ENCODE results near the gene OR3A2.
"Not testable (repeated sequence)": the region's sequence is repeated elsewhere in the genome, so short reads cannot be mapped to it uniquely, and the experiment has no call there.

Gene OR3A2

GRCh38 chr17:3308603-3309002, 77.5 kb downstream of the OR3A2 start:
- Histone ChIP-seq H3K79me2 (ENCODE audit: insufficient read depth, low read length) (no peaks in the 10 kb centered on the region), H3K36me3 (ENCODE audit: insufficient read depth, low read length) (no peaks in the 10 kb centered on the region), H3K27me3 (ENCODE audit: insufficient read depth, low read length) (no peaks in the 10 kb centered on the region), H3F3A (ENCODE audit: insufficient read depth, low read length) (no peaks in the 10 kb centered on the region), H2AFZ (ENCODE audit: low read length) (no peak overlapping the region), H3K27ac (ENCODE audit: low read depth, low read length, poor library complexity, severe bottlenecking) (no peak overlapping the region), H3K4me2 (ENCODE audit: low read length) (no peak overlapping the region), H3K9ac (ENCODE audit: low read length) (no peak overlapping the region), H3K9me2 (ENCODE audit: low read depth, low read length) (no peaks in the 10 kb centered on the region), H3K4me3 (ENCODE audit: low read depth, low read length, poor library complexity, severe bottlenecking) (no peak overlapping the region), H4K20me1 (ENCODE audit: insufficient read depth, low read length) (no peaks in the 10 kb centered on the region), H3K9me3 (ENCODE audit: low read length) (no peaks in the 10 kb centered on the region), H3K4me1 (ENCODE audit: insufficient read depth, low read length, severe bottlenecking) (no peaks in the 10 kb centered on the region)
- TF ChIP-seq CTCF (IDR thresholded peaks at IDR 0.05; ENCODE audit: low read length) (no peak), EZH2 (IDR thresholded peaks at IDR 0.05; ENCODE audit: borderline replicate concordance, low read length) (no peak)

DNA sequence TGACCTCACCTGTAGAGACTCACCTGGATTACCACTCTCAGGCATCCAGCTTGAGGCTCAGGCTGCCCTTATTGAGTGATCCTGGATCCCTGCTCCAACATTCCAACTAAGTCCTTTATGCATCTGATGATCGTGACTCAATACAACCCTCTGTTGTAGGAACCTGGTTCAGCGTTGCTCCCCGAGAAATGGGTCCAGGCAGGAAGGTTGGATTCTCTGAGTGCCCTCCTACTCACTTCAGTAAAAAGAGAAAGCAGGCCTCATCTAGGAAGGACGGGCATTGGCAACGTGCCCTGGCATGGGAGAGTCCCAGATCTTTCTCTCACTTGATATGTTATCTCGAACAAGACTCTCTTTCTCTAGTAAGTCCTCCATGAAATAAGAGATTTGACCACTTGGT, 87.8 kb downstream of the OR3A2 start, which contains the start of gene OR3A1:
TSS of gene OR3A1 (minus strand) at position 101 of the 400 bp plus-strand sequence. CDS start 5,778 bp downstream, outside the sequence.
- H3K4me2 ChIP-seq (ENCODE audit: low read length), result no peak within 1 kb of the TSS
- no peaks in the 10 kb centered on the region for H3F3A ChIP-seq (ENCODE audit: insufficient read depth, low read length)
- no peak within 1 kb of the TSS for H3K27ac ChIP-seq (ENCODE audit: low read depth, low read length, poor library complexity, severe bottlenecking)
- no peaks in the 10 kb centered on the region for H3K79me2 ChIP-seq (ENCODE audit: insufficient read depth, low read length)
- H3K36me3 ChIP-seq (ENCODE audit: insufficient read depth, low read length), result no peaks in the 10 kb centered on the region
- TF ChIP-seq EZH2 (IDR thresholded peaks at IDR 0.05; ENCODE audit: borderline replicate concordance, low read length) (no peak), CTCF (IDR thresholded peaks at IDR 0.05; ENCODE audit: low read length) (no peak)
- H2AFZ ChIP-seq (ENCODE audit: low read length), result no peak within 1 kb of the TSS
- no peaks in the 10 kb centered on the region for H3K9me3 ChIP-seq (ENCODE audit: low read length)
- no peak within 1 kb of the TSS for H3K4me3 ChIP-seq (ENCODE audit: low read depth, low read length, poor library complexity, severe bottlenecking)
- H3K4me1 ChIP-seq (ENCODE audit: insufficient read depth, low read length, severe bottlenecking), result no peaks in the 10 kb centered on the region
- no peaks in the 10 kb centered on the region for H4K20me1 ChIP-seq (ENCODE audit: insufficient read depth, low read length)
- no peaks in the 10 kb centered on the region for H3K27me3 ChIP-seq (ENCODE audit: insufficient read depth, low read length)
- H3K9ac ChIP-seq (ENCODE audit: low read length), result no peak within 1 kb of the TSS
- no peaks in the 10 kb centered on the region for H3K9me2 ChIP-seq (ENCODE audit: low read depth, low read length)

GRCh38 chr17:3295632-3296031, 90.5 kb downstream of the OR3A2 start:
- Histone ChIP-seq H3K9ac (ENCODE audit: low read length) (no peak overlapping the region), H3K79me2 (ENCODE audit: insufficient read depth, low read length) (no peaks in the 10 kb centered on the region), H3K36me3 (ENCODE audit: insufficient read depth, low read length) (no peaks in the 10 kb centered on the region), H3K4me1 (ENCODE audit: insufficient read depth, low read length, severe bottlenecking) (no peaks in the 10 kb centered on the region), H4K20me1 (ENCODE audit: insufficient read depth, low read length) (no peaks in the 10 kb centered on the region), H3F3A (ENCODE audit: insufficient read depth, low read length) (no peaks in the 10 kb centered on the region), H3K4me3 (ENCODE audit: low read depth, low read length, poor library complexity, severe bottlenecking) (no peak overlapping the region), H3K4me2 (ENCODE audit: low read length) (no peak overlapping the region), H3K9me2 (ENCODE audit: low read depth, low read length) (no peaks in the 10 kb centered on the region), H3K27me3 (ENCODE audit: insufficient read depth, low read length) (no peaks in the 10 kb centered on the region), H3K27ac (ENCODE audit: low read depth, low read length, poor library complexity, severe bottlenecking) (no peak overlapping the region), H3K9me3 (ENCODE audit: low read length) (no peaks in the 10 kb centered on the region), H2AFZ (ENCODE audit: low read length) (no peak overlapping the region)
- TF ChIP-seq EZH2 (IDR thresholded peaks at IDR 0.05; ENCODE audit: borderline replicate concordance, low read length) (no peak), CTCF (IDR thresholded peaks at IDR 0.05; ENCODE audit: low read length) (no peak)

- not testable (repeated sequence) for H3K27me3 ChIP-seq (ENCODE audit: insufficient read depth, low read length); H3K9me3 ChIP-seq (ENCODE audit: low read length); H3F3A ChIP-seq (ENCODE audit: insufficient read depth, low read length)
Measured at GRCh38 chr17:3293548-3293947, 92.6 kb downstream of the OR3A2 start.

More at GRCh38 chr17:3293548-3293947, 92.6 kb downstream of the OR3A2 start:
- H2AFZ ChIP-seq (ENCODE audit: low read length); H4K20me1 ChIP-seq (ENCODE audit: insufficient read depth, low read length); H3K79me2 ChIP-seq (ENCODE audit: insufficient read depth, low read length); H3K27ac ChIP-seq (ENCODE audit: low read depth, low read length, poor library complexity, severe bottlenecking); H3K4me3 ChIP-seq (ENCODE audit: low read depth, low read length, poor library complexity, severe bottlenecking); H3K4me1 ChIP-seq (ENCODE audit: insufficient read depth, low read length, severe bottlenecking); H3K36me3 ChIP-seq (ENCODE audit: insufficient read depth, low read length); H3K9me2 ChIP-seq (ENCODE audit: low read depth, low read length); H3K4me2 ChIP-seq (ENCODE audit: low read length); H3K9ac ChIP-seq (ENCODE audit: low read length): not testable (repeated sequence)
